Measurements from ENCODE around the gene CARD9.

- TF ChIP-seq EZH2 (IDR thresholded peaks at IDR 0.05; ENCODE audit: insufficient read depth, poor library complexity, severe bottlenecking), result no peak
- no peak for TF ChIP-seq EZH2phosphoT487 (IDR thresholded peaks at IDR 0.05; ENCODE audit: insufficient read depth, low read depth)
Observed at GRCh38 chr9:136361754-136362449, 11.6 kb downstream of the CARD9 start.
